ACC112 (cell line): ENCODE results near the gene DNMT3L.

Experiments used
- H2AFZ ChIP-seq: fragments of 200-600 bp; sonication (generic); one replicate; pipeline ENCODE4 v1.6.0; 2017; ENCODE audit warnings: antibody characterized with exemption, low read length; ENCODE audit not compliant: unreplicated experiment
- H3K27ac ChIP-seq: fragments of 200-600 bp; sonication (generic); 2 replicates; pipeline ENCODE4 v1.5.1; 2014; ENCODE audit warnings: low read depth, mild to moderate bottlenecking, antibody characterized with exemption, low read length, moderate library complexity
- H3K27me3 ChIP-seq: fragments of 200-600 bp; sonication (generic); 2 replicates; pipeline ENCODE4 v1.6.1; 2014; ENCODE audit warnings: mild to moderate bottlenecking, antibody characterized with exemption, low read length, moderate library complexity, mixed read lengths; ENCODE audit not compliant: insufficient read depth
- H3K36me3 ChIP-seq: fragments of 200-600 bp; sonication (generic); 2 replicates; pipeline ENCODE4 v1.6.1; 2016; ENCODE audit warnings: mild to moderate bottlenecking, antibody characterized with exemption, low read length, moderate library complexity, mixed read lengths; ENCODE audit not compliant: insufficient read depth
- H3K4me1 ChIP-seq: fragments of 200-600 bp; sonication (generic); one replicate; pipeline ENCODE4 v1.6.1; 2016; ENCODE audit warnings: low read length, mixed read lengths; ENCODE audit not compliant: insufficient read depth, unreplicated experiment, control insufficient read depth
- H3K4me3 ChIP-seq: fragments of 200-600 bp; sonication (generic); 2 replicates; pipeline ENCODE4 v1.5.1; 2014; ENCODE audit warnings: mild to moderate bottlenecking, low read depth, low read length
- H3K79me2 ChIP-seq: fragments of 200-600 bp; sonication (generic); one replicate; pipeline ENCODE4 v1.6.0; 2016; ENCODE audit warnings: low read length; ENCODE audit not compliant: control insufficient read depth, unreplicated experiment, insufficient read depth

DNMT3L gene

DNA sequence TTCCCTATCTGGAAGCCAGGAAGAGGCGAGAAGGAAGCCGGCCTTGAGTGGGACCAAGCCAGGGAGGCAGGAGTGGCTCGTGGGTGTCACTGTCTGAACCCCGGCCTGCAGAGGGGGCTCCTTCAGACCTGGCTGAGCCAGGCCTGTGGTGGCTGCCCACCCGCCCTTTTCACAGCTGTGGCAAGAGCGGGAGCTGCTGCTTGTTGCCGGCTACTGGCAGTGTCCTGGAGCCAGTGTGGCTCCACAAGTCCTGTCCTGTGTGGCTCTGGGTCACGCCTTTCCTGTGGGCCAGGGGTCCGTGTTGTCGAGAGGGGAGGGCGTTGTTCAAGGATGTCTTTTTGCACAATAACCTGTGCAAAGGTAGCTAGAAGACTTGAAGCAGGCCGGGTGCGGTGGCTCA, 39.4 kb upstream of the DNMT3L start:
- no peak overlapping the region for H3K27ac ChIP-seq

DNA sequence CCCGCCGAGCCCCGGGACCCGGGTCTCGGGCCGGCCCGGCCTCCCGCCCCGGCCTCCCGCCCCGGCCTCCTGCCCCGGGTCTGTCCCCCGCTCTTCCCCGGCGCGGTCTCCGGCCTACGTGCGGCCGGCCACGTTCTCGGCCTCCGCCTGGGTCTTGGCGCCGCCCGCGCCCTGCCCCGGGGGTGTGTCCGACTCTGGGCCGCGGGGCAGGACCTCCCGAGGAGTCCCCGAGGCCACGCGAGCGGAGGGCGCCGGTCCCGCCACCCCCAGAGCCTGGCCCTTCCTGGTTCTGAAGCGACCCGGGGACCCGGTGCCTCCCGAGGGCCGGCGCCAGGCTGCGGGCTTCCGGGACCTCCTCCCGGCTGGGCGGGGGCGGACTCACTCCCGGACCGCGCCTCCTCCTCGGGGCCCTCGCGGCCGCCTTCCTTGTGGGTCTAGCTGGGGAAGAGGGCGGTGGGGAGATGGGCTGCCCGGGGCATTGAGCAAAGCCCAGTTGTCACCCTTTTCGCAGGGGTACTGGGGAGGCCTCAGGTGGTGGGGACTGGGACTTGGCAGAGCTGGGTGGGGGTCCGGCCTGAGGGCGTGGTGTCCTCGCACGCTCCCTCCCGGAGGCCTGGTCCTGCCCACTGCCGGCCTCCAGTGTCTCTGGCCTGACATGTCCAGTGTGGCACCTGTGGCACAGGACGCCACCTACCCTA, 38.7 kb upstream of the DNMT3L start:
- Histone ChIP-seq H2AFZ (no peak overlapping the region), H3K4me3 (peak overlapping the region; percentile 85), H3K4me1 (peaks cover 4% of the 10 kb centered on the region), H3K27me3 (no peaks in the 10 kb centered on the region), H3K27ac (peak overlapping the region; percentile 51), H3K79me2 (peaks cover 44% of the 10 kb centered on the region), H3K36me3 (no peaks in the 10 kb centered on the region)

More for the DNA sequence above, 39.4 kb upstream of the DNMT3L start:
- Histone ChIP-seq H2AFZ (no peak overlapping the region), H3K27me3 (no peaks in the 10 kb centered on the region), H3K79me2 (peaks cover 49% of the 10 kb centered on the region), H3K4me3 (peak overlapping the region; percentile 85), H3K4me1 (peaks cover 4% of the 10 kb centered on the region), H3K36me3 (no peaks in the 10 kb centered on the region)

DNA sequence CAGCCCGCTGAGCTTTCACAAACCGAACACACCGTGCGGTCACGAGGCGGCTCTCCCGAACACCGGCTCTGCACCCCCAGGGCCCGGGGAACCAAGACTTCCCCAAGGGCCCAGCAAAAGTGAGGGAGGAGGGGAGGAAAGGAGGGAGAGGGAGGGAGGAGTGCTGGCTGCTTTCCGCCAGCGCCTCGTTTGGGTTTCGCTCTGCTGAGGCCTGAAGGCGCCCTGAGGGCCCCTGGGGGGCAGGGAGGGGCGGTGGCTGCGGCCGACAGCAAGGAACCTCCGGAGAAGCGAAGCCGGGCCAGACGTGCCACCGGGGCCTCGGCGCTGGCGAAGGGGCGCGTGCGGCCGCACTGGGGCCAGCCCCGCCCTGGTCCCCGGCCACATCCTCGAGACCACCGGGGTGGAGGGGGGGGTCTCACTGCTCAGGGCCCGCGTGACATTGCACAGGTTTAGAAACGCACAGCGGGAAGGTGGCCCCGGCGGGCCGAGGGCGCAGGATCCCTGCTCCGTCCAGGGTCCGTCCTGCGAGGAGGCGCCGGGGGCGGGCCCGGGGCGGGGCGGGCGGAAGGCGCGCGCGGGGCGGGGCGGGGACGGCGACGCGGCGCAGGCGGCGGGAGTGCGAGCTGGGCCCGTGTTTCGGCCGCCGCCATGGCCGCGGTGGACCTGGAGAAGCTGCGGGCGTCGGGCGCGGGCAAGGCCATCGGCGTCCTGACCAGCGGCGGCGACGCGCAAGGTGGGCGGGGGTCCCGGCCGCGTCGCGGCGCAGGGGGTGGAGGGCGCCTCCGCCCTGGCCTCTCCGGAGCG, 38.0 kb upstream of the DNMT3L start, which contains the start of gene PFKL:
PFKL (plus strand) TSS at position 596 of the 804 bp plus-strand sequence; CDS start at position 649, 53 bp downstream.
- peaks cover 36% of the 10 kb centered on the region for H3K79me2 ChIP-seq
- H2AFZ ChIP-seq: peak within 1 kb of the TSS; percentile 77
- no peaks in the 10 kb centered on the region for H3K36me3 ChIP-seq
- no peaks in the 10 kb centered on the region for H3K27me3 ChIP-seq
- H3K4me3 ChIP-seq: peak within 1 kb of the TSS; percentile 85
- peaks cover 5% of the 10 kb centered on the region for H3K4me1 ChIP-seq
- H3K27ac ChIP-seq: peak within 1 kb of the TSS; percentile 58

DNA sequence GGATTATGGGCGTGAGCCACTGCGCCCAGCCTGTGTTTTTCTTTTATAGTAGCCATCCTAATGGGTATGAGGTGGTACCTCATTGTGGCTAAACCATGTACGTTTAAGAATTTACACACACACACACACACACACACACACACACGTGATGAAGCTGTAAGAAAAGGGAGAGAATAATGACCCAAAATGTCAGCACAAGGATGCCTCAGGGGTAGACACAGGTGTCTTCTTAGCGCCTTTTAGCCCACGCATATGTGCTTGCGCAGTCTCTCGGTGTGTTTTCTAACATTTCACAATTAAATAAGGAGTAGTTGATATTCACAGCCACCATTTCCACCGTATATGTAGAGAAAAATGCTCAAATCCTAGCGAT, 37.4 kb upstream of the DNMT3L start:
- Histone ChIP-seq H2AFZ (peak overlapping the region; percentile 77), H3K36me3 (no peaks in the 10 kb centered on the region), H3K27ac (peak overlapping the region; percentile 58), H3K4me3 (peak overlapping the region; percentile 85), H3K4me1 (peaks cover 11% of the 10 kb centered on the region), H3K79me2 (peaks cover 32% of the 10 kb centered on the region), H3K27me3 (no peaks in the 10 kb centered on the region)

DNA sequence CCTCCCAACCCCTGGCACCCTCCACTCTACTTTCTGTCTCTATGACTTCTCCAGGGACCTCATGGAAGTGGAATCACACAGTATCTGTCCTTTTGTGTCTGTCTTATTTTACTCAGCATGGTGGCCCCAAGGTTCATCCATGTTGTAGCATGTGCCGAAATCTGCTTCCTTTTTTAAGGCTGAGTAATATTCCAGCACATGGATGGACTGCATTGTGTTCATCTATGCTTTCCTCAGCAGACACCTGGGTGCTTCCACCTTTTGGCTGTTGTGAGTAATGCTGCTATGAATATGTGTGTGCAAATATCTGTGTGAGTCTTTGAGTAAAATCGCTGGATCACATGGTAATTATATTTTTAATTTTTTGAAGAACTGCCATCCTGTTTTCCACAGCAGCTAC, 36.6 kb upstream of the DNMT3L start:
- H2AFZ ChIP-seq: no peak overlapping the region
- peaks cover 11% of the 10 kb centered on the region for H3K4me1 ChIP-seq
- peaks cover 24% of the 10 kb centered on the region for H3K79me2 ChIP-seq
- H3K36me3 ChIP-seq: no peaks in the 10 kb centered on the region
- peak overlapping the region; percentile 28; the same call in 1 of the 2 replicates for H3K27ac ChIP-seq
- no peak overlapping the region for H3K4me3 ChIP-seq
- H3K27me3 ChIP-seq: no peaks in the 10 kb centered on the region

DNA sequence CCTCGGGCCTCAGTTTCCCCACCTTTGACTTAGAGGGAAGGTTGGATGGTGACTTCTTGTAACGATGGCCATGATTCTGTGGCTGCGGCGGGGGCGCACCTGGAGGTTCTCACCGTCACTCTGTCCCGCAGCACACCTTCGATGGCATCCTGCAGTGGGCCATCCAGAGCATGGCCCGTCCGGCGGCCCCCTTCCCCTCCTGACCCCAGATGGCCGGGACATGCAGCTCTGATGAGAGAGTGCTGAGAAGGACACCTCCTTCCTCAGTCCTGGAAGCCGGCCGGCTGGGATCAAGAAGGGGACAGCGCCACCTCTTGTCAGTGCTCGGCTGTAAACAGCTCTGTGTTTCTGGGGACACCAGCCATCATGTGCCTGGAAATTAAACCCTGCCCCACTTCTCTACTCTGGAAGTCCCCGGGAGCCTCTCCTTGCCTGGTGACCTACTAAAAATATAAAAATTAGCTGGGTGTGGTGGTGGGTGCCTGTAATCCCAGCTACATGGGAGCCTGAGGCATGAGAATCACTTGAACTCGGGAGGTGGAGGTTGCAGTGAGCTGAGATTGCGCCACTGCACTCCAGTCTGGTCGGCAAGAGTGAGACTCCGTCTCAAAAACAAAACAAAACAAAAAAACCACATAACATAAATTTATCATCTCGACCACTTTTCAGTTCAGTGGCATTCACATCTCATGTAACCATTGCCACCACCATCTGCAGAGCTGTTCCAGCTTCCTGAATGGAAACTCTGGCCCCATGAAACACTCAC, 36.0 kb upstream of the DNMT3L start:
- Histone ChIP-seq H3K27ac (peak overlapping the region; percentile 28; the same call in 1 of the 2 replicates), H3K36me3 (no peaks in the 10 kb centered on the region), H3K27me3 (no peaks in the 10 kb centered on the region), H3K79me2 (peaks cover 24% of the 10 kb centered on the region), H2AFZ (no peak overlapping the region), H3K4me1 (peaks cover 11% of the 10 kb centered on the region), H3K4me3 (no peak overlapping the region)

DNA sequence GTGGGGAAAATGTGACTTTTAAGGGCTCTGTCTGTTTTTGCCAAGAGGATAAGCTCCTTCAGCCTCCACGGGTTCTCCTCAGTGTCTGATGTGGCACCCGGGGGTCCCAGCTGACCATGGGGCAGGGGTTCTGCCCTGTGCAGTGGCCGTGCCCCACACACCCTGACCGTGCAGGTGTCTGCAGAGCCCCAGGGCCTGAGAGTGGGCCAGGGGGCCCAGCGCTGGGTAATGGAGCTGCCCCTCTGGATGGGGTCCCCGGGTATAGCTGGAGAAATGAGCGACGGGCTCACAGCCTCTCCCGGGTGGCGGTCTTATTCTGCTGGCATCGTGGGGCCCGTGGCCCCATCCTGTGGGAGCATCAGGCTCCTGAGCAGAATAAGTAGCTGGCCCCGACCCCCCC, 35.2 kb upstream of the DNMT3L start:
- Histone ChIP-seq H3K4me1 (peaks cover 11% of the 10 kb centered on the region), H2AFZ (no peak overlapping the region), H3K36me3 (no peaks in the 10 kb centered on the region), H3K27ac (no peak overlapping the region), H3K27me3 (no peaks in the 10 kb centered on the region), H3K79me2 (peaks cover 17% of the 10 kb centered on the region), H3K4me3 (no peak overlapping the region)

DNA sequence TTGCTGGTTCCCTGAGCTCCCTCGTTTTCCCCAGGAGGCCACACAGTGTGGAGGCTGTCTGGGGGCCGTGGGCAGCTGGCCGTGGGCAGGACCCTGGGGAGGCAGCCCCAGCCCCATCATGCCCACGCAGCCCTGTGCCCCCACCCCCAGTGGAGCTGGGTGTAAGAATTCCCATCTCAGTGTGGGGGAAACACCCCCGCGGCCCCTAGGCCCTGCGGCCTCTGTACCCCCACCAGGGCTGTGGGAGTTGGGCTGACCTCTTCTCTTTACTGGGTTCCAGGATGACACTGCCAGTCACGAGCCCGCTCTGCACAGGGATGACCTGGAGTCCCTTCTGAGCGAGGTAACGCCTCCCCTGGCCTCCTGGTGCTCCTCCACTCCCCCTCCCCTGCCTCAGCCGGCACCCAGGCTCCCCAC, 34.4 kb upstream of the DNMT3L start:
- no peaks in the 10 kb centered on the region for H3K36me3 ChIP-seq
- no peaks in the 10 kb centered on the region for H3K27me3 ChIP-seq
- peaks cover 8% of the 10 kb centered on the region for H3K79me2 ChIP-seq
- no peak overlapping the region for H2AFZ ChIP-seq
- H3K4me1 ChIP-seq: peaks cover 11% of the 10 kb centered on the region
- H3K27ac ChIP-seq: no peak overlapping the region
- H3K4me3 ChIP-seq: no peak overlapping the region

DNA sequence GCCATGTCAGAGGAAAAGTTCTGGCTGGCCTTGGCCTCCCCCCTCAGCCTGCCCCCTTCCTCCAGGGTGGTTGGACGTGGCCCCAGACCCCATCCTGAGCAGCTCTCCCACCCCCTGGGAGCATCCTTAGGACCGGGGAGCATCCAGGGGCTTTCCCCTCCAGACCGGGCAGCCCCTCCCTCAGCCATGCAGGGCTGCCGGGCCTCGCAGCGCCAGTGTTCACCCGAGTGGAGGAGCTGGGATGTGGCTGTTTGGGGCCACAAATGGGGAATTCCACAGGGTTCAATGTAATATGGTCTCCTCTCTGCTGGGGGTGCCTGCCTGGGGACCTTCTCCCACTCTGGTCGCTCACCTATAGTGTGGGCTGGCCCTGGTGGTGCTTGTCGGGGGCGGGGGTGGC, 33.9 kb upstream of the DNMT3L start:
- H2AFZ ChIP-seq: no peak overlapping the region
- H3K27me3 ChIP-seq: no peaks in the 10 kb centered on the region
- H3K4me3 ChIP-seq: no peak overlapping the region
- peaks cover 11% of the 10 kb centered on the region for H3K4me1 ChIP-seq
- no peak overlapping the region for H3K27ac ChIP-seq
- no peaks in the 10 kb centered on the region for H3K36me3 ChIP-seq
- peaks cover 4% of the 10 kb centered on the region for H3K79me2 ChIP-seq

DNA sequence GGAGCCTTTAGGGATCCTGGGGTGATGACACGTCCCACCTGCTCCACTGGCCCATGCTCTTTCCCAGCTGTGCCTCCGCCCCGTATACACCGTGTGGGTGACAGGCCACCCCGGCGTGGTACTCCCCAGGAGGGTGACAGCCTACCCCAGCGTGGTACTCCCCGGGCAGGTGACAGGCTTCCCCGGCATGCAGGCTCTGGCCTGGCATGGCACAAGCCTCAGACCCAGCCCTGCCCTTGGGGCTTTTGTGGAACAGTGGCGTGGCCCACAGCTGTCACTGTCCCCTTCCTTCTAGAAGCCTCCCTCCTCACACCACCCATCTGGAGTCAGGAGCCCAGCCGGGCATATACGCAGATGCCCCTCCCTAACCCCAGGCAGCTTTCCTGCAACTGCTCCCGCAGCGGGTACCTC, 33.5 kb upstream of the DNMT3L start:
- no peaks in the 10 kb centered on the region for H3K36me3 ChIP-seq
- peaks cover 11% of the 10 kb centered on the region for H3K4me1 ChIP-seq
- H3K4me3 ChIP-seq: no peak overlapping the region
- no peak overlapping the region for H2AFZ ChIP-seq
- no peaks in the 10 kb centered on the region for H3K27me3 ChIP-seq
- no peaks in the 10 kb centered on the region for H3K79me2 ChIP-seq
- H3K27ac ChIP-seq: no peak overlapping the region
